HepG2 (cell line): ENCODE measurements around the gene SLC7A8. TPM values are rescaled to one million over a fixed set of nuclear protein-coding genes. Genes with fewer than 3 reads are reported as not detected.

Experiments used
- AHDC1 ChIP-seq: sonication (generic); formaldehyde crosslinking; IDR thresholded peaks from 2 replicates; pipeline ENCODE4 v1.5.1; 2020; ENCODE audit warnings: mild to moderate bottlenecking, missing genetic modification reagents, borderline replicate concordance
- BCL6 ChIP-seq: IDR thresholded peaks from 2 replicates; pipeline ENCODE4 v1.6.1; 2016; ENCODE audit warnings: missing genetic modification reagents, missing compliant biosample characterization
- BORCS8-MEF2B ChIP-seq: sonication (generic); formaldehyde crosslinking; IDR thresholded peaks from 2 replicates; pipeline ENCODE4 v1.8.0; 2022; ENCODE audit warnings: mild to moderate bottlenecking, missing genetic modification reagents
- CREBL2 ChIP-seq: sonication (generic); formaldehyde crosslinking; IDR thresholded peaks from 2 replicates; pipeline ENCODE4 v1.8.1; 2023; ENCODE audit warnings: missing genetic modification reagents, mild to moderate bottlenecking, borderline replicate concordance
- EHMT2 ChIP-seq: fragments of 200-600 bp; sonication (generic); IDR thresholded peaks from 2 replicates; pipeline ENCODE4 v1.7.0; 2017; ENCODE audit warnings: antibody characterized with exemption, low read depth, low read length, borderline replicate concordance
- HNRNPUL1 ChIP-seq: fragments of 200-400 bp; formaldehyde crosslinking; IDR thresholded peaks from 2 replicates; pipeline ENCODE4 v1.6.1; 2017; ENCODE audit warnings: low read depth, mild to moderate bottlenecking, low read length, moderate library complexity
- HOXA5 ChIP-seq: sonication (generic); formaldehyde crosslinking; IDR thresholded peaks from 2 replicates; pipeline ENCODE4 v1.4.0; 2020; ENCODE audit warnings: missing genetic modification reagents
- MED1 ChIP-seq: sonication (generic); formaldehyde crosslinking; IDR thresholded peaks from 2 replicates; pipeline ENCODE4 v1.4.0; 2020; ENCODE audit warnings: missing genetic modification reagents
- POGZ ChIP-seq: sonication (generic); formaldehyde crosslinking; IDR thresholded peaks from 2 replicates; pipeline ENCODE4 v1.4.0; 2020; ENCODE audit warnings: mild to moderate bottlenecking, missing genetic modification reagents
- SIX1 ChIP-seq: sonication (generic); formaldehyde crosslinking; IDR thresholded peaks from 2 replicates; pipeline ENCODE4 v1.4.0; 2020; ENCODE audit warnings: missing genetic modification reagents, borderline replicate concordance
- SSRP1 ChIP-seq: IDR thresholded peaks from 2 replicates; pipeline ENCODE4 v1.6.1; 2016; ENCODE audit warnings: control low read depth
- ZNF142 ChIP-seq: sonication (generic); formaldehyde crosslinking; IDR thresholded peaks from 2 replicates; pipeline ENCODE4 v1.4.0; 2020; ENCODE audit warnings: missing genetic modification reagents
- ZNF256 ChIP-seq: sonication (generic); formaldehyde crosslinking; conservative IDR thresholded peaks from 2 replicates; pipeline ENCODE4 v1.4.0; 2020; ENCODE audit warnings: missing genetic modification reagents
- ZNF383 ChIP-seq: sonication (generic); formaldehyde crosslinking; IDR thresholded peaks from 2 replicates; pipeline ENCODE4 v1.4.0; 2020; ENCODE audit warnings: missing genetic modification reagents, mild to moderate bottlenecking, borderline replicate concordance
- ZNF577 ChIP-seq: sonication (generic); formaldehyde crosslinking; IDR thresholded peaks from 2 replicates; pipeline ENCODE4 v1.4.0; 2020; ENCODE audit warnings: mild to moderate bottlenecking, low read depth, missing genetic modification reagents, borderline replicate concordance
- ZNF629 ChIP-seq: sonication (generic); formaldehyde crosslinking; conservative IDR thresholded peaks from 2 replicates; pipeline ENCODE4 v1.5.0; 2020; ENCODE audit warnings: missing genetic modification reagents
- polyA plus RNA-seq, 8 experiments: library from polyadenylated mRNA; depleted of rRNA in 3 of 8; stranded (reverse) in 7 of 8; unstranded in 1 of 8; fragments of >200 nt; fragmentation: Illumina TruSeq in 4 of 8; extraction: Trizol in 4 of 8; gene quantifications; 2 replicates each; pipeline versions ENCODE4 v1.2.1 to v1.2.3, GENCODE V29; 2011 to 2016; ENCODE audit warnings: low read depth in 4 of 8, missing spikeins in 1 of 8, mixed read lengths in 1 of 8; ENCODE audit not compliant: insufficient read depth in 1 of 8
- total RNA-seq, 5 experiments: library from RNA; depleted of rRNA; stranded (reverse); fragments of >200 nt; fragmentation: Illumina TruSeq; extraction: Trizol; gene quantifications; 2 replicates each; pipeline ENCODE4 v1.2.3, GENCODE V29; 2016; ENCODE audit warnings: low read depth in 1 of 5
- TF ChIP-seq, protein P1 (sequence below): IDR thresholded peaks from 2 replicates; pipeline ENCODE4 v1.6.1; 2016; ENCODE audit warnings: control low read depth

SLC7A8 gene
- total and polyA plus RNA-seq, 2 of the 13 experiments (the other 11 are each of a cell fraction or from before 2014, with no cell fraction given): 0.25 TPM; not detected in 1

- TF ChIP-seq AHDC1 (CRISPR knock-in tag) (peak; percentile 76), SSRP1 (CRISPR knock-in tag) (no peak), ZNF383 (CRISPR knock-in tag) (peak; percentile 99; the same call in 1 of the 2 replicates), CREBL2 (CRISPR knock-in tag) (peak; percentile 97), BCL6 (CRISPR knock-in tag) (peak; percentile 72; the same call in 1 of the 2 replicates), ZNF577 (no peak), POGZ (CRISPR knock-in tag) (peak; percentile 76; the same call in 1 of the 2 replicates), ZNF629 (peak; percentile 62), MED1 (CRISPR knock-in tag) (peak; percentile 82; the same call in 1 of the 2 replicates), ZNF256 (peak; percentile 97), EHMT2 (no peak), HOXA5 (peak; percentile 98), SIX1 (CRISPR knock-in tag) (peak; percentile 67; the same call in 1 of the 2 replicates), BORCS8-MEF2B (CRISPR knock-in tag) (peak; percentile 99), ZNF142 (peak; percentile 90), HNRNPUL1 (no peak)
- TF ChIP-seq, protein P1, sequence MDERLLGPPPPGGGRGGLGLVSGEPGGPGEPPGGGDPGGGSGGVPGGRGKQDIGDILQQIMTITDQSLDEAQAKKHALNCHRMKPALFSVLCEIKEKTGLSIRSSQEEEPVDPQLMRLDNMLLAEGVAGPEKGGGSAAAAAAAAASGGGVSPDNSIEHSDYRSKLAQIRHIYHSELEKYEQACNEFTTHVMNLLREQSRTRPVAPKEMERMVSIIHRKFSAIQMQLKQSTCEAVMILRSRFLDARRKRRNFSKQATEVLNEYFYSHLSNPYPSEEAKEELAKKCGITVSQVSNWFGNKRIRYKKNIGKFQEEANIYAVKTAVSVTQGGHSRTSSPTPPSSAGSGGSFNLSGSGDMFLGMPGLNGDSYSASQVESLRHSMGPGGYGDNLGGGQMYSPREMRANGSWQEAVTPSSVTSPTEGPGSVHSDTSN (CRISPR knock-in tag): no peak; the same call in 1 of the 2 replicates
Observed at GRCh38 chr14:23094666-23095195, 88.7 kb downstream of the SLC7A8 start, which contains the start of gene ACIN1 (continued).
